HG03460 (cell line): ENCODE data around the gene IRF1.

Experiments used
- ATAC-seq: cut with Tn5 transposase; IDR thresholded peaks from one replicate; pipeline ENCODE4 v1.9.1; 2021; ENCODE audit not compliant: unreplicated experiment

Gene IRF1

GRCh38 chr5:132463811-132464155 is 26.8 kb downstream of the IRF1 start:
- no peak for ATAC-seq

GRCh38 chr5:132462856-132463745 is 27.5 kb downstream of the IRF1 start:
- ATAC-seq = no peak

GRCh38 chr5:132462333-132462732 is 28.2 kb downstream of the IRF1 start:
- no peak for ATAC-seq

- ATAC-seq = no peak
These were observed 29.0 kb downstream of the IRF1 start for GRCh38 chr5:132461569-132462070.

GRCh38 chr5:132460846-132461568 is 29.6 kb downstream of the IRF1 start:
- no peak for ATAC-seq

- no peak for ATAC-seq
These were observed 30.4 kb downstream of the IRF1 start for GRCh38 chr5:132459983-132460838.

- no peak for ATAC-seq
These were observed 31.3 kb downstream of the IRF1 start for GRCh38 chr5:132459031-132459982.

- peak; percentile 44 for ATAC-seq
These were observed 31.9 kb downstream of the IRF1 start for GRCh38 chr5:132458651-132459030.

- no peak for ATAC-seq
These were observed 32.4 kb downstream of the IRF1 start for GRCh38 chr5:132458226-132458560.

GRCh38 chr5:132457371-132458225 is 33.0 kb downstream of the IRF1 start:
- ATAC-seq = peak; percentile 5

- peak; percentile 27 for ATAC-seq
These were observed 33.6 kb downstream of the IRF1 start for GRCh38 chr5:132456987-132457361.

GRCh38 chr5:132456296-132456986 is 34.1 kb downstream of the IRF1 start:
- ATAC-seq = peak; percentile 49

- ATAC-seq = no peak
These were observed 34.9 kb downstream of the IRF1 start for GRCh38 chr5:132455614-132456115.

- no peak for ATAC-seq
These were observed 36.2 kb downstream of the IRF1 start for GRCh38 chr5:132454361-132454760.

- ATAC-seq = no peak
These were observed 39.2 kb downstream of the IRF1 start for GRCh38 chr5:132451387-132451786.

GRCh38 chr5:132449060-132449459 is 41.5 kb downstream of the IRF1 start:
- ATAC-seq = no peak

- ATAC-seq = no peak
These were observed 43.4 kb downstream of the IRF1 start for GRCh38 chr5:132447196-132447595.

GRCh38 chr5:132446621-132447020 is 44.0 kb downstream of the IRF1 start:
- ATAC-seq = no peak

- no peak for ATAC-seq
These were observed 44.6 kb downstream of the IRF1 start for GRCh38 chr5:132445930-132446329.
